Measurements from ENCODE around the gene SAFB2.
"Not testable (repeated sequence)": the region's sequence is repeated elsewhere in the genome, so short reads cannot be mapped to it uniquely, and the experiment has no call there.

The SAFB2 gene

GRCh38 chr19:5632241-5632612 lies 9.7 kb upstream of the SAFB2 start:
- DNase-seq, result peak in 1 of 2 experiments; percentile 7

GRCh38 chr19:5631567-5632240 lies 9.1 kb upstream of the SAFB2 start:
- DNase-seq, result peak in 1 of 2 experiments; percentile 1

GRCh38 chr19:5628919-5629481 lies 6.4 kb upstream of the SAFB2 start:
- peak in 1 of 2 experiments; percentile 16 for DNase-seq

- DNase-seq, result no peak
Measured at GRCh38 chr19:5628461-5628860, 5.9 kb upstream of the SAFB2 start.

- DNase-seq, result peak; percentile 65
Measured at GRCh38 chr19:5627395-5627904, 4.9 kb upstream of the SAFB2 start.

- no peak for DNase-seq
Measured at GRCh38 chr19:5625641-5626040, 3.1 kb upstream of the SAFB2 start.

- no peak for DNase-seq
Measured at GRCh38 chr19:5624741-5625278, 2.2 kb upstream of the SAFB2 start.

- DNase-seq, result peak; percentile 34 to 41
Measured at GRCh38 chr19:5624018-5624663, 1.6 kb upstream of the SAFB2 start.

GRCh38 chr19:5623397-5624017 lies 931 bp upstream of the SAFB2 start:
- peak in 1 of 2 experiments; percentile 52 for DNase-seq

GRCh38 chr19:5621945-5622464 lies 571 bp downstream of the SAFB2 start:
- DNase-seq, result peak; percentile 46 to 56

GRCh38 chr19:5621311-5621944 lies 1.1 kb downstream of the SAFB2 start:
- no peak for DNase-seq

GRCh38 chr19:5619946-5620345 lies 2.6 kb downstream of the SAFB2 start:
- DNase-seq, result no peak

GRCh38 chr19:5618591-5618990 lies 4.0 kb downstream of the SAFB2 start:
- no peak for DNase-seq

GRCh38 chr19:5617080-5617479 lies 5.5 kb downstream of the SAFB2 start:
- DNase-seq, result no peak

- no peak for DNase-seq
Measured at GRCh38 chr19:5615756-5616327, 6.7 kb downstream of the SAFB2 start.

- no peak for DNase-seq
Measured at GRCh38 chr19:5612891-5613865, 9.4 kb downstream of the SAFB2 start.

- no peak for DNase-seq
Measured at GRCh38 chr19:5609881-5610448, 12.6 kb downstream of the SAFB2 start.

- not testable (repeated sequence) for DNase-seq
Measured at GRCh38 chr19:5608766-5609165, 13.8 kb downstream of the SAFB2 start.

GRCh38 chr19:5608291-5608690 lies 14.3 kb downstream of the SAFB2 start:
- DNase-seq, result no peak

Measured in activated T-cell treated with anti-CD3 and anti-CD28 coated beads, Interleukin-2, amount 50 U/mL, for 48 hours (primary cell).